Activated CD4-positive, alpha-beta memory T cell treated with anti-CD3 and anti-CD28 coated beads, Interleukin-2, amount 10 ng/mL, durations not matched to agents 7 days and 5 days (primary cell): Measurements from ENCODE around the gene ATF1. TPM values are rescaled to one million over a fixed set of nuclear protein-coding genes. Genes with fewer than 3 reads are reported as not detected.
"Not testable (repeated sequence)": the region's sequence is repeated elsewhere in the genome, so short reads cannot be mapped to it uniquely, and the experiment has no call there.

ENCODE experiments used
- CTCF ChIA-PET: fragments of 350-600 bp; sonication (Branson Sonifier 250); formaldehyde crosslinking; loops from one replicate; lab custom pipeline; 2021; ENCODE audit warnings: antibody characterized with exemption, inconsistent platforms; lab: Charles Lee
- POLR2A ChIA-PET: fragments of 350-600 bp; sonication (Branson Sonifier 250); formaldehyde crosslinking; loops from one replicate; lab custom pipeline; 2021; ENCODE audit warnings: antibody characterized with exemption; lab: Charles Lee
- DNase-seq: peaks from one replicate; pipeline ENCODE4 v3.0.0-alpha.2; 2020
- H3K27ac Mint-ChIP-seq: one replicate; pipeline ENCODE4 v1.8.0; 2021; ENCODE audit warnings: mild to moderate bottlenecking, mixed read lengths
- H3K27me3 Mint-ChIP-seq: one replicate; pipeline ENCODE4 v1.8.0; 2021; ENCODE audit warnings: mixed read lengths
- H3K36me3 Mint-ChIP-seq: one replicate; pipeline ENCODE4 v1.8.0; 2021; ENCODE audit warnings: low read depth, mixed read lengths
- H3K4me1 Mint-ChIP-seq: one replicate; pipeline ENCODE4 v1.8.0; 2021; ENCODE audit warnings: mixed read lengths
- H3K4me3 Mint-ChIP-seq: one replicate; pipeline ENCODE4 v1.8.0; 2021; ENCODE audit warnings: mild to moderate bottlenecking, mixed read lengths
- H3K9me3 Mint-ChIP-seq: one replicate; pipeline ENCODE4 v1.8.0; 2021; ENCODE audit warnings: mixed read lengths
- total RNA-seq, 2 experiments: library from RNA; stranded (reverse); gene quantifications; one replicate each; pipeline ENCODE4 v1.2.3, GENCODE V29; 2021

ATF1 gene
- total RNA-seq, 2 experiments from 2014 or later, result 44.0 to 48.3 TPM

DNA sequence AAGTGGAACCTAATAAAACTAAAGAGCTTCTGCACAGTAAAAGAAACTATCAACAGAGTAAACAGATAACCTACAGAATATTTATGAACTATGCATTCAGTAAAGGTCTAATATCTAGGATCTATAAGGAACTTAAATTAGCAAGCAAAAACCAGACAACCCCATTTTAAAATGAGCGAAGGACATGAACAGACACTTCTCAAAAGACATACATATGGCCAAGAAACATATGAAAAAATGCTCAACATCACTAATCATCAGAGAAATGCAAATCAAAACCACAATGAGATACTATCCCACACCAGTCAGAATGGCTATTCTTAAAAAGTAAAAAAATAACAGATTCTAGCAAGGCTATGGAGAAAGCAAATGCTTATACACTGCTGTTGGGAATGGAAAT is 91.3 kb downstream of the ATF1 start:
- POLR2A ChIA-PET, result not testable (repeated sequence)

GRCh38 chr12:50855679-50856078 is 91.8 kb downstream of the ATF1 start:
- POLR2A ChIA-PET, CTCF ChIA-PET, H3K4me3 Mint-ChIP-seq, H3K9me3 Mint-ChIP-seq, H3K27ac Mint-ChIP-seq, H3K36me3 Mint-ChIP-seq, DNase-seq, H3K4me1 Mint-ChIP-seq: not testable (repeated sequence)
- H3K27me3 Mint-ChIP-seq, result peaks cover 39% of the 10 kb centered on the region

More for the DNA sequence above, 91.3 kb downstream of the ATF1 start:
- H3K9me3 Mint-ChIP-seq, H3K4me3 Mint-ChIP-seq, CTCF ChIA-PET, H3K4me1 Mint-ChIP-seq, H3K27ac Mint-ChIP-seq, DNase-seq, H3K36me3 Mint-ChIP-seq: not testable (repeated sequence)
- peaks cover 39% of the 10 kb centered on the region for H3K27me3 Mint-ChIP-seq

DNA sequence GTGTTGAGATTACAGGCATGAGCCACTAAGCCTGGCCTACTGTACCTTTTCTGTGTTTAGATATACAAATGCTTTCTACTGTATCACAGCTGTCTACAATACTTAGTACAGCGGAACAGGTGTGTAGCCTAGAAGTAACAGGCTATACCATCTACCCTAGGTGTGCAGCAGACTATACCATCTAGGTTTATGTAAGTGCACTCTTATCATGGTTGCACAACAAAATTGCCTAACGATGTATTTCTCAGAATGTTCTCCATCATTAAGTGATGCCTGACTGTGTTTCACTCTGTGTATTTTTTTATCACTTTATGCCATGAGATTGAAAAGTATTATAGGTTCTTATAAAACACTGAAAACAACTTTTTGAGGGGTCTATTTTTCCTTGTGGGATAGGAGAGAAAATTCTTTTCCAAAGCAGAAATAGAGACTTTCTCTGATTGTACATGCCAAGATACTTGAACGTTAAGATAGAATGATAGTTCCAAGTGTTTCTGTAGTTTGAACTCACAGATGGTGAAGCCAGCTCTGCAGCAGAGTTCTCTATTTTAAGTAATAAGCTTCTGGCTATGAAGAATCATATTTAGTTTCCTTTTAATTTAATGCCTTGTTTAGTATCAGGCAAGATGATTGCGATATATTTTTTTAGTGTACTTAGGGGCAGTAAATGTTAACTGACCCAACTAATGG is 95.9 kb downstream of the ATF1 start:
- ChIA-PET POLR2A (no interaction called here), CTCF (interaction anchor here (1.6 kb wide), 1 partner anchor 34 kb away, joined by 4 read pairs; no protein-coding TSS in a partner anchor)
- Mint-ChIP-seq H3K4me1 (no peaks in the 10 kb centered on the region), H3K27ac (no peak overlapping the region), H3K36me3 (no peaks in the 10 kb centered on the region), H3K4me3 (no peak overlapping the region), H3K27me3 (peaks cover 5% of the 10 kb centered on the region), H3K9me3 (peaks cover 3% of the 10 kb centered on the region)
- DNase-seq, result no peak

- H3K27ac Mint-ChIP-seq, result no peak overlapping the region
- no peaks in the 10 kb centered on the region for H3K27me3 Mint-ChIP-seq
- ChIA-PET POLR2A (no interaction called here), CTCF (no interaction called here)
- no peak for DNase-seq
- no peaks in the 10 kb centered on the region for H3K4me1 Mint-ChIP-seq
- H3K9me3 Mint-ChIP-seq, result peaks cover 14% of the 10 kb centered on the region
- H3K36me3 Mint-ChIP-seq, result peaks cover 3% of the 10 kb centered on the region
- no peak overlapping the region for H3K4me3 Mint-ChIP-seq
Measured at GRCh38 chr12:50862316-50862715, 98.4 kb downstream of the ATF1 start.

GRCh38 chr12:50865266-50865665 is 101.4 kb downstream of the ATF1 start:
- H3K27me3 Mint-ChIP-seq, result no peaks in the 10 kb centered on the region
- CTCF ChIA-PET, result no interaction called here
- peaks cover 8% of the 10 kb centered on the region for H3K36me3 Mint-ChIP-seq
- no peak overlapping the region for H3K27ac Mint-ChIP-seq
- POLR2A ChIA-PET, result no interaction called here
- no peak overlapping the region for H3K4me3 Mint-ChIP-seq
- peaks cover 5% of the 10 kb centered on the region for H3K4me1 Mint-ChIP-seq
- DNase-seq, result no peak
- H3K9me3 Mint-ChIP-seq, result peaks cover 24% of the 10 kb centered on the region

GRCh38 chr12:50868881-50869280 is 105.0 kb downstream of the ATF1 start:
- DNase-seq, H3K4me3 Mint-ChIP-seq, H3K27ac Mint-ChIP-seq, H3K36me3 Mint-ChIP-seq, CTCF ChIA-PET, H3K4me1 Mint-ChIP-seq, POLR2A ChIA-PET, H3K27me3 Mint-ChIP-seq: not testable (repeated sequence)
- peaks cover 24% of the 10 kb centered on the region for H3K9me3 Mint-ChIP-seq

Other genes with a start within 250 kb of the ATF1 start
- not detected for gene TMPRSS12, start 78.8 kb downstream of the ATF1 start, total RNA-seq
- not detected for gene HIGD1C, start 188.4 kb downstream of the ATF1 start, total RNA-seq